Activated T-helper 1 cell treated with Interleukin-2 at 50 U/mL for 16 hours (primary cell): ENCODE measurements around the gene SCN5A.

Experiments used
- DNase-seq: peaks from one replicate; pipeline ENCODE4 v3.0.0-alpha.2; 2020; ENCODE audit warnings: low read depth

SCN5A gene

DNA sequence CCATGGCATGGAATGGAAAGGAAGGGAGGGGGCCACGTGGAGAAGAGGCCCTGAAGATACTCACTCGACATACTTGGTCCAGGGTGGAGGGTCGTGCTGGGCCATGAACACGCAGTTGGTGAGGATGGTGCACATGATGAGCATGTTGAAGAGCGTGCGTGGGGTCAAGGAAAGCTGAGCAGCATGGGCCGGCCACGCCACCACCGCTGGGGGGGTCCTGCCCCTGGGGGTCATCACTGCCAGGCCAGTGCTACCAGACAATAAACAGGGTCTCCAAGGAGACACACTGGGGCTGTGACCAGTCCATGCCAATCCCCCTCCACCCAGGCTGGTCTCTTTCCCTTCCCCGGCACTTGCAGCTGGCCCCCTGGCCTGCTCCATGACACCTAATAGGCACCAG is 27.2 kb downstream of the SCN5A start:
- DNase-seq: no peak

DNA sequence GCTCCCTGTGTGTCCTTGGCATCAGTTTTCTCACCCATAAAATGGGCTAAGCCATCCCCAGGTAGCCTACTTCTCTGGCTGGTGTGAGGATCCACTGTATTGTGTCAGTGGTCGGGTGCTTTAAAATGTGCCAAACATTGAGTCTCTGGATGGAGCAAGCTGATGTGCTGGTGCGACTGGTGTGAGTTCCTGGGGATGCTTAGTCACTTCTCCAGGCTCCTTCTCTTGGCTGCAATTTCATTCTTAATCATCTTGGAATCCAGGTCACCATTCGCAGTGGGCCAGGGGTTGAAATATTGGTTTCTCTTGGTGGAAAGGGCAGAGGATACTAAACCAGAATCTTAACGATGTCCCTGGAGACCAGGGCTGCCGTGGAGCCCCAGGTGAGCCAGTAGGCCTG is 29.3 kb downstream of the SCN5A start:
- DNase-seq: no peak

DNA sequence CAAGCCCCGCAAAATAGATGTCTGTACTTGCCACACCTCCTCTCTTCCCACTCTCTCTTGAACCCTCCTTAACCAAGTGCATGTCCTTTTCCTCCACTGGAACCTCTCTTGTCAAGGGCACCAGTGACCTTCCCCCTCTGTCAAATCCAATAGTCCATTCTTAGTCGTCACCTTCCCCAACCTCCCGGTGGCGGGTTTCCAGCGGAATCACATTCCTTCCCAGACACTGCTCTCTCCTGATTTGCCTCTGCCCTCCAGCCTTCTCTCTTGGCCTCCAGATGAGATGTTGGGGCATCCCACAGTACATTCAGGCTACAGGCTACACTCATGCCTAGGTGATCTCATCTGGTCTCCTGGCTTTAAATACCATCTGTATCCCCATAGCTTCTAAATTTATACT is 31.1 kb downstream of the SCN5A start:
- no peak for DNase-seq

DNA sequence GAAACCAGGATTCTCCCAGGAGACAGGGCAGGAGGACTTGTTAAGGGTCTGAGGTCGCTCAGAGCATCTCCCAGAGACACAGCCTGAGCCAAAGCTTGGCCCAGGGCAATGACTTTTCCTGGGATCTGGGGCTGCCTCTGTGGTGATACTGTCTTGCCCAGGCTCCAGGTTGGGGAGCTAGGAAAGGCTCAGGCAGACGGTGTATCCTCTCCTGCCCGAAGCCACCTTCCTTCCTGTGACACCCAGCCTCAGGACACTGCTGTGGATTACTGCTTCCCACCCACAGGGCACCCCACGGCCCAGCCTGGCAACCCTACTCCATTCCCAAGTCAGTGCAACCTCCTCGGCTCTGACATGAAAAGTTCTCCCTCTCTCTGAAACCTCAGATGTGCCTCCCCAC is 31.9 kb downstream of the SCN5A start:
- DNase-seq: no peak

DNA sequence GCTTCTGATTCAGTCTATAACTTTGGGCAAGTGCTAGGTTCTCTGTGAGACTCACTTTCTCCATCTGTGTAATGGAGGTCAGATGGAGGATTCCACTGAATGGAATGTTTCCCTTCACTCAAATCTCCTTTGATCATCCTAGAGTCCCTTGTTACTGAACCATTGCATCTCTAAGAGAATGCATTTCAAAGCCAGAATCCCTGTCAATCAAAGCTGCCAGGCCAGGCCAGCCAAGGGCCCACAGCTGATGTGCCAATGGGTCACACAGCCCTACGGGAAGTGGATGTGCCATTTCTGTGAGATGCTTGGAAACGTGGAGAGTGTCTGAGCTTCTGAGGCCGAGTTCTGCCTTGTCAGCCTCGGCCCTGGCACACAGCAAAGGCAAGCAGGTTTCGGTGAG is 32.4 kb downstream of the SCN5A start:
- no peak for DNase-seq

DNA sequence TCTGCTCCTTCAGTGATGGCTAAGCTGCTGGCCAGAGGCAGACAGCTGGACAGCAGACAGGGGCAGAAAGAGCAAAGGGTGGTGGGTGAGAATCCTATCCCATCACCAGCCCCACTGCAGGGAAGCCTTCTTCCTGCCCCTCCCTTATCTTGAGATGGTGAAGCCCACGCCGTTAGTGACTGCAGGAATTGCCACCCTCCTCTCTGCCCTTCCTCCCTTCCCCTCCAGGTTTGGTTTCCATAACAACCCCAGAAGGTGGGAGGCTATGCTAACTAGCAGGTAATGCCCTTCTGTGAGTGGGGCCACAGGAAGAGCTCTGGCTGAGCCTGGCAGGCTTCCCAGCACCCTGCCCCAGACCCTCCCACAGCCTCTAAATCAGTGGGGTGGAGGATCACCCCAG is 32.8 kb downstream of the SCN5A start:
- no peak for DNase-seq

DNA sequence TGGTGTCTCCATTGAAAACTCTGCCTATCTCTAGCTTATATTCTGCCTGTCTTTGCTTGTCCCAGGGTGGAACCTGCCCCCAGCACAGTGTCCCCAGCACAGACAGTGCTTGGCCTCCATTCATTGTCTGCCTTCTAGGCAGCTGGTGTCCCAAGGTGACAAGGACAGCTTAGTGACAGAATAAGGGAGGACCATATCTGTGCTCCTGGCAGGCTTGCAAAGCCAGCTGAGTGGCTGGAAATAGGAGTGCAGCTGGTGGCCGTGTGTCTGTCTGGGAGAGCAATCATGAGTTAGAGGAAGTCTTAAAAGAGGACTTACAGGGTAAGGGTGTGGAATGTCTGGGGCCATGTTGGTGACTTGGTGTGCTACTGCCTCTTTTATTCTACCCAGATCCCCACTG is 33.4 kb downstream of the SCN5A start:
- no peak for DNase-seq

DNA sequence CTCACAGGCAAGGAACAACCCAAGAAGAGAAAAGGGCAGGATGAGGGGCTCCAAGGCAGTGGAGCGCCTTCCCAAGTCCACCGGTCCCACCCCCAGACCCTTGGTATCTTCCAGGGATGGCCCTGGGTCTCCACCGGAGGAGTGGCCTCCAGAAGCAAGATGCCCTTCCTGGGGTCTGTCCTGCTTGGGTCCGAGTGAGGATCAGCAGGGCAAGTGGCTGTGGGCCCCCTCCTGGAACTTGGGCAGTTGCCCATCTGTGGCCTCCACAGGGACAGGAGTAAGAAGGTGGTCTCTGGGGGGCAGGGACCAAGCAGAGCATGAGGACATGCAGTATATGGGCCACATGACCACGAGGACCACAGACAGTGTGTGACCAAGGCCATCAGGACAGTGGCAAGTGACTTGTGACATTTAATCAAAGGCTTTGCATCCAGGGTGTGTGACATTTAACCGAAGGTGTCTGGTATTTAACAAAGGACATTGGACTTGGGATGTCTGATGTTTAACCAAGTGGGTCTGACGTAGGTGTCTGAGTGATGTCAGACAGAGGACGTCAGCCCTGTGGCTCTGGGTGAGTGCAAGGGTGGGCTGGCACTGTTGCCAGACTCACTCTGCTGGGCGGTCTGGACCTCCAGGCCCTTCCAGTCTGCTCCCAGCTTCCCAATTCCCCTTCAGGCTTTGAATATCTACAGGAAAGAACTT is 34.7 kb downstream of the SCN5A start:
- DNase-seq: no peak

DNA sequence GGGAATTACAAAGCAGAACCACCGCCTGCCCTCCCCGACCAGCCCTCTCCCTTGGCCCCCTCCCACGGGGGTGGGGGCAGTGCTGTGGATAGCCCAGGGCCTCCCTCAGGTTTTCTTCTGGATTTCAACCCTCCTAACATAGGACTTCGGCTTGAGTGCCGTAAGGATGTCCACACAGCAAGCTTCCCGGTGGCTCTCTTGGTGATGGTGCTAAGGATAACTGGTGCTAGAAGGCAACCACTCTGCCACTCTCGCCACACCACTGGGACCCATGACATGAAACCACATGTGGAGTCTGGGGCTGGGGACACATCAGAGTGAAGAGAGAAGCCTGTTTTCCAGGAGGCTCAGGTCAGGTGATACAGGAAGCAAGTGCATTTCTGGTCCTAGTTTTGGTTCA is 35.4 kb downstream of the SCN5A start:
- DNase-seq: no peak

DNA sequence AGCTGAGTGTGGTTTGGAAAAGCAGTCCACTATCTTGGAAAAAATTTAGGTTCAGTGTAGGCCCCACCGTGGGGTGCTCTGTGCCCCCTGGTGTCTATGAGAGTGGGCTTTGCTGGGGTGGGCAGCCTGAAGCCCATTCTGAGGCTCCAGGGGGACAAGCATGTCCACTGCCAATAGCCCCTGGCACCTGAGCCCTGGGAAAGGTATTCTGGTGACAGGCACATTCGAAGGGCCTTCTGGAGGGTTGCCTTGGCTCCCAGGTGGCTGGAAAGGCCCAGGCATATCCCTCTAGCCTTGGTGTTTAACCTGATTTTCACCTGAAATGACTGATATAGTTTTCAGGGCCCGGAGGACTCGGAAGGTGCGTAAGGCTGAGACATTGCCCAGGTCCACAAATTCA is 36.1 kb downstream of the SCN5A start:
- no peak for DNase-seq

DNA sequence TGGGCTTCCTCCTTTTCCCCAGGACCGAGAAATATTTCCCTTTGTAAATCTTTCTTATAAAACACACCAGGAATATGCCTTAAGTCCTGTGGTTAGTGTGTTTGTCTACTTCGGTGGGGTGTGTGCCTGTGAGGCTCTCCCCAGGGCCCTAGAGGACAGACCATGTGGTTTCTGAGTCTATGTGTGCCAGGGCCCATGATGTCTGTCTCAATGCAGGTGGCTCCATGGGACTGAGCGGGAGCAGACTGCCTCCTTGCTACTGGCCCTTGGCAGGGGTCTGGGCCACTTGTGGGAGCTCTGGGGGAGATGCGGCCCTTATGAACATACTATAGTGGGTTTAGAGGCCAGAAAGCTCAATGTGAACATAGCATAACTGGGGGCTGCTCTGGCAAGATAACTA is 37.6 kb downstream of the SCN5A start:
- DNase-seq: no peak

DNA sequence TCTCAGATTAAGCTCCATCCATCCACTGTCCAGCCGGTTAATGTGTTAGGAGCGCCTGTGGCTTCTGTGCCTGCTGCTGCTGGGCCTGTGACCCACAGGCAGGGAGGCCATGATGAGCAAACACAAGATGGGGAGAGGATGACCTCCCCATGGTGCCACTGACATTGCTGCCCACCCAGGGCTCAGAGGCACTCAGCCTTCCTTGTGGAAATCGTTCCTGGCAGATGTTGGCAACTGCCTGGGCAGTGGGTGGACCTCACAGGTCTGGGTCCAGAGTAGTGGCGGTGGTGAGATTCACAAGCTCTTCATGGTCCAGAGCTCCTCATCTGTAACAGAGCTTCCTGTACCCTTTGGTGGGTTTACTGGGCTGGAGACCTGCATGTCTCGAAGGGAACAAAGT is 38.6 kb downstream of the SCN5A start:
- DNase-seq: no peak

DNA sequence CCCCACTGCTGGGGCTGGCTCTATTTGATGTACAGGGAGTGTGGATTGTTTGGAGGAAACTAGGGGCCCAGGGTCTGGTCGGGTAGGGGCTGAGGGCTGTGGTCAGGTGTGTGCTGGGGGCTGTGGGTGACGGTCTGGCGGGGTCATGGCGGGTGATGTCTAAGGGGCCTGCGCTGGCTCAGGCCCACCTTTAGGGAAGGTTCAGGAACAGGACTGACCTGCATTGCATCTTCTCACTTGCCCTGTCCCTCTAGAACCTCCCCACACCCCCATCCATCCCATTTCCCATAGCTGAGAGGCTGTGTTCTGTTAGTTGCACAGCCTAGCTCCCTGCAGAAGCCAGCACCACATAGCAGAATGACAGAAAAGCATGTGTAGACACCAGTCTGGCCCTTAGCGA is 39.1 kb downstream of the SCN5A start:
- no peak for DNase-seq

DNA sequence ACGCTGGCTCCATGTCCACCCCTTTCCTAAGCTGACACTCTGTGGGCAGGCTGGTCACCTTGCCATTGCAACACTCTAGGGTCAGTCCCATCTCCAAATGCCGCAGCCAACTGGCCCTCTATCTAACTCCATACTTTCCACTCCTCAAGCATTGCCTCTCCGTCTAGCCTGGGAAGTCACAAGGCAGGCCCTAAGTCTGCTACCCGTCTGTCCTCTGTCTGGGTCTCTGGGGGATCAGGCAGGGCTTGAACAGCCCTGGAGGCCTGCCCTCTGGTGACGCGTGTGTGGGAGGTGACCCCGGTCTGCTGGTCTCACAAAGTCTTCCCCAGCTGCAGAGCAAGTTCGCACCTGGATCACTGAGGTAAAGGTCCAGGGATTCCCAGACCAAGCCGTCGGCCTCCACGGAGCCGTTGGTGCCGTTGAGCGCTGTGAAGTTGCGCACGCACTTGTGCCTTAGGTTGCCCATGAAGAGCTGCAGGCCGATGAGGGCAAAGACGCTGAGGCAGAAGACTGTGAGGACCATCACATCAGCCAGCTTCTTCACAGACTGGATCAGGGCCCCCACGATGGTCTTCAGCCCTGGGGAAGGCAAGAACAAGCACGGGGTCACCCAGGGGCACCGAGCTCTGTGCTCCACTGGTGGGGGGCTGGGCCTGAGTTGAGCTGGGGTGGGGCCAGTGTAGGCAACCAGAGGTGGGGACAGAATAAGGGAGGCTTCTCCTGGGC is 39.9 kb downstream of the SCN5A start:
- no peak for DNase-seq

DNA sequence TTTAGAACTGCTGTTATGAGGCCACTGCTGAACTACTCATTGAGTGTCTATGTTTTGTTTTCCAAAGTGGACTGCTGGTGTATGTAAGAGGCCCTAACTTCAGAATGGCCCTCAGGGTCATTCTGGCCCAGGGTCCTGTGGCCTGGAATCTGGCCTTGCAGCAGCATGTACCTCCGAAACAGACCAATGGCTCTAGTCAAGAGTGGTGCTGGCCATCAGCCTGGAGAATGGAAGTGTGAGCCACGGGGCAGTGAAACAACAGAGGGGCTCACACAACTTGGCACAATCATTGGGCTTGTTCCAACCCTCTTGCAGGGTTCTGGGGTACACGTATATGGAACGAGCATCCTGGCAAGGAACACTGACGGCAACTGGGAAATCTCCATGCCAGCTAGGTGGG is 40.5 kb downstream of the SCN5A start:
- DNase-seq: no peak

DNA sequence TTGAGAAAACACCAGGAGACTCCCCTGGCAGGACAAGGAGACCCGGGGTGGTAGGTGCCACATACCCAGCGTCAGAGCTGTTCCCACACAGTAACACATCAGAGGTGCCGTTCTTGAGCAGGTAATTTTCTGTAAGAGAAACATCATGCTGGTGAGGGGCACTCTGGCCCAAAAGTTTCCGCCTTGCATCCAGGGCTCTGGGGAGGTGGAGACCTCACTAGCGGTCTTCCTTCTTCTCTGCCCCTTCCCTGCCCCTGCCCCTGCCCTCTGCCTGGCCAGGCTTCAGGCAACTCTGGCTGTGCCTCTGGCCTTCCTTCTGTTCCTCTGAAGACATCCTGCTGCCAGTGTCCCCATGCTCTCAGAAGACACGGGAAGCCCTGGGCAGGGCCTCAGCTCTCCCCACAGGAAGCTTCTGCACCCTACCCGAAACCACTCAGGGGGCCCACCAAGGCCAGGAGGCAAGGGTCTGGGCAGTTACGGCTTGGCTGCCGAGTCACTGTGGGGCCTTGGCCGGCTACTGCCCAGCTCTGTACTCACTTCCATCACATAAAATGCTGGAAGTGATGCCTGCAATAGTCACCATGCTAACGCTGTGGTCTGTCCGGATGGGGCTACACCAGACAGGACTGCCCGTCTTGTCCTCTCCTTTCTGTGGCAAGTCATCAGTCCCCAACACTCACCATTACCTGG is 41.3 kb downstream of the SCN5A start:
- no peak for DNase-seq

DNA sequence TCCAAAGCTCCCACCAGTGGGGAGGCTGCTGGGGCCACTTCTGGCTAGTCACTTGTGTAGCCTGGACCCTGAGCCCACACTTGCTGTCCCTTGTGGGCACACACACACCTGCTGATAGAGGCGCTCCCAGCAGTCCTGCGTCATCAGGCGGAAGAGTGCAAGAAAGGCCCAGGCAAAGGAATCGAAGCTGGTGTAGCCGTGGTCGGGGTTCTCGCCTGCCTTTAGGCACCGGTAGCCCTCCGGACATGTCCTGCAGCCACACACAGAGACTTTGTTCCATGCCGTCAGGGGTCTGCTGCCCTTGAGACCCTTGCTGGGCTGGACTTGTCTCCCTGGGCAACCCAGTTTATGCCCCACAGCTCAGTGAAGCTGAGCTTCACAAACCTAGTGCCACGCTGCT is 42.9 kb downstream of the SCN5A start:
- DNase-seq: no peak

DNA sequence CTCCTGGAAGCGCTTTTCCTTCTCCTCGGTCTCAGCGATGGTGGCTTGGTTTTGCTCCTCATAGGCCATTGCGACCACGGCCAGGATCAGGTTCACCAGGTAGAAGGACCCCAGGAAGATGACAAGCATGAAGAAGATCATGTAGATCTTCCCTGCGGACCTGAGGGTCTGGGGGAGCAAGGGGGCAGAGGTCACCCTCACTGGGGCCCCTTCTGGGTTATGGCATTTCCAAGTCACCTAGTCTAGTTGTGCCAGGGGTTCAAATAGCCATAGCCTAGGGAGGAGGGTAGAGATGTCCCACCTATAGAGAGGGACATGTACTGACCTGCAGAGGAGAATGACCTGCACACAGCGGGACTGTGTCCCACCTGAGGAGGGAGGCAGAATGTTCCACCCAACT is 43.5 kb downstream of the SCN5A start:
- DNase-seq: no peak

DNA sequence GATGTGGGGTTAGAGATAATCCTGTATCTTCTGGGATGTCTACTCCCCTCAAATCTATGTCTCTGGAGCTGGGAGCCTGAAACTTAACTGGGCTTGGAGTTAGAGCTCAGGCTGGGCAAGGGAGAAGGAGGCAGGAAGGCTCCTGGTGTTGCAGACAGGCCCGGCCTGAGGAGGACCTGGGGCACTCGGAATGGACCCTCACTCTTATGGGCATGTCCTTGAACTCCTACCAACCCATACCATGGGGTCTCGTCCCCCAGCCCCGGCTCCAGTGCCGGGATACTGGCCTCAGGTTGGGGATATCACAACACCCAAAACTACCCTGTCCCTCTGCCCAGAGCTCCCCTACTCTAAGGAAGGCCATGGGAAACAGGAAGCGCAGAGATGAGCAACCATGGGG is 45.2 kb downstream of the SCN5A start:
- DNase-seq: no peak

DNA sequence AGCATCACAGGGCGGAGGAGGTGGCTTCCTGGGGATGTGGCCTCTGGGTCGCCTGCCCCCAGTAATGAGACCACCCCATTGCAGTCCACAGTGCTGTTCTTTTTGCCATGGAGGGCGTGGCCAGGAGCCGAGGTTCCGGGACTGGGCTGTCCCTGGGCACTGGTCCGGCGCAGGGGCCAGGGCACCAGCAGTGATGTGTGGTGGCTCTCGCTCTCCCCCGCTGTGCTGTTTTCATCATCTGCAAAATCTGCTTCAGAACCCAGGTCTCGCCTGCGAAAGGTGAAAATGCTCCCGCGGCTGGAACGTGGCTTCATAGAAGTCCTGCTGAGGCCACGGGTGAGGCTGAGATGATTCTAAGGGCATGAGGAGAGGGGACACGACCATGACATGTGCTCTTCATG is 45.8 kb downstream of the SCN5A start:
- DNase-seq: no peak

DNA sequence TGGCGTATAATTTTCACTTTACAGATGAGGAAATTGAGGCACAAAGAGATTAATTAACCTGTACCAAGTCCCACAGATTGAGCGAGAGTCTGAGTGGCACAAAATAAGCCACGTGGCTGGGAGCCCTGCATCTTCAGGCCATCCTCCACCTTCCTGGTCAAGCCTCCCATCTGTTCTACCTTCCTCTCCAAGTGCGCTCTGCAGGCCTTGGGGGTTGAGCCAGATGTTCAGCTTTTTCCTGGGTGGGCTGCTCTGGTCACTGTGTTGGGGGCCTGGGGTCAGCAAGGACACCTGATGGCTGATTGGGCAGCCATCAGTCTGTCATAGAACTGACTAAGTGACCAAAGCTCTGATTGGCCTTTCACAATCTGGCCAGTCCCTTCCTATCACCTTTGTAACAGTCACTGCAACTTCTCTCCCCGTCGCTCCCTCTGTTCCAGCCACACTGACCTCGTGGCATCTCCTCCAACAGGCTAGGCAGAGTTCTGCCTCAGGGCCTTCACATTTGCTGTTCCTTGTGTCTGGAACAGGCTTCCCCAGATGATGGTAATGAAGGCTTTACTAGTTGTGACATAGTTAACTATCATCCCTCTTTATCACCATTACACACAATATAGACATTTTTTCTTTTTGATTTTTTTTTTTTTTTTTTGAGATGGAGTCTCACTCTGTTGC is 46.8 kb downstream of the SCN5A start:
- DNase-seq: no peak

DNA sequence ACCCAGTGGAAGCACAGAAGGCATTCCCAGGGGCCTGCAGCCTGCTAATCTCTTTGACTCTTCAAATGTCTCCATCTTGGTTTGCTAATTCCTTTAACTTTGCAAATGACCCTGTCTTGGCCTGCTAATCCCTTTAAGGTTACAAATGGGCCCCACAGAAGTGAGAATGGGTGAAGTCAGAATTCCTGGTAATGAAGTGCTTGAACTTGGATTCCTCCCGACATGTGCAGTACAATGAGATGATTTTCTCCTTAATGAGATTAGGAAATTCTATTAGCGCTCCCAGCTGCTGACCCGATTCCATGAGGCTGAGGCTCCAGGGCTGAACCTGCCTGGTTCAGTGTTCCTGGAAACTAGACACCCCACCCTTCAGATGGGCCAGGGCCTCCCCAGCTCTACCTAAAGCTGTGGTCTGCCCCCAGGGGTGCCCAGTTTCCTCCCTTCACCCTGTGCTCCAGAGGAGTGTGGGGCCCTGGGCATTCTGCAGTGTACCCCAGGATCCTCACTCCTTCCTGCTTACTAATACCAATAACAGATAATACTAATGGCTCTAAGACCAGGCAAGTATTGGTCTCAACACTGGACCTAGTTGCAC is 47.4 kb downstream of the SCN5A start:
- DNase-seq: no peak

DNA sequence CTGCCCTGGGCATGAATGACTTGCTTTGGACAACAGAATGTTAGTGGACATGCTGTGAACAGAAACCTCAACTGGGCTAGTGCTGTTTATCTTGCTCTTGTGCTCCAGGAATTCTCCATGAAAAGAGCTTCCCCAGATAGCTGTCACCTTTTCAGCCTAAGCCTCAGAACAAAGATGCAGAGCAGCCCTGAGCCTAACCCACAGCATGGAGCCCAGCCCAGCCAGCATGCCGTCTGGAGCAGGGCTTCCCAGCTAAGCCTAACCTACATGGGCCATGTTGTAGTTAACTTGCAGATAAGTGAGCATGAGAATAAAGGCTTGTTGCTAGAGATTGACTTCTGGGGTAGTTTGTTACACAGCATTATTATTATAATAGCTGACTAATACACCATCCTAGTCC is 48.9 kb downstream of the SCN5A start:
- no peak for DNase-seq
